PFSK-1 (cell line): ENCODE results near the gene ZNF385D.

Source experiments
- FOXP2 ChIP-seq: optimal IDR thresholded peaks from 2 replicates; pipeline ENCODE3; 2011; ENCODE audit warnings: borderline replicate concordance, control low read depth, inconsistent platforms; ENCODE audit not compliant: insufficient read depth; ENCODE audit errors: extremely low read length, extremely low read depth
- POLR2AphosphoS5 ChIP-seq: IDR thresholded peaks from 2 replicates; pipeline ENCODE4 v1.6.1; 2012; ENCODE audit warnings: low read depth, mild to moderate bottlenecking, control low read depth, low read length, moderate library complexity
- SIN3A ChIP-seq: IDR thresholded peaks from 2 replicates; pipeline ENCODE4 v1.6.1; 2012; ENCODE audit warnings: mild to moderate bottlenecking, low read length, moderate library complexity, borderline replicate concordance; ENCODE audit not compliant: insufficient read depth
- TAF1 ChIP-seq: IDR thresholded peaks from 2 replicates; pipeline ENCODE4 v1.6.1; 2012; ENCODE audit warnings: low read length, control low read depth, borderline replicate concordance; ENCODE audit not compliant: insufficient read depth
- TF ChIP-seq, protein P1 (sequence below), 2 experiments: IDR thresholded peaks; 2 replicates each; pipeline versions ENCODE4 v1.6.1 to v1.8.0; 2011 to 2012; ENCODE audit warnings: low read depth in 2 of 2, low read length in 2 of 2, control low read depth in 1 of 2, inconsistent platforms in 1 of 2, mild to moderate bottlenecking in 1 of 2, moderate library complexity in 1 of 2; ENCODE audit not compliant: insufficient read depth in 1 of 2

ZNF385D gene

DNA sequence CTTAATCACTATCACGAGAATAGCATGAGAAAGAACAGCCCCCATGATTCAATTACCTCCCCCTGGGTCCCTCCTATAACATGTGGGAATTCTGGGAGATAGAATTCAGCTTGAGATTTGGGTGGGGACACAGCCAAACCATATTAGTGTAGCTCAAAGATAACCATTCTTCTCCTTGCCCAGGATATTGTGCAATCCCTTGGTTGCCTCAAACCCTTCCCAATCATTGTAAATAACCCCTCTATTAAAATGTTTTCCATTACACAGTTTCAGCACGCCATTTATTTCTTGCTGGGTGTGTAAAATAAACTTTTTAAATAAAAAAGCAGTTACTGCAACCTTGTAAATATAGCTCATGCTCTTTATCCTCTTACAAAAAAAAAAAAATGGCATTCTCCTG lies 47.7 kb downstream of the ZNF385D start:
- TF ChIP-seq FOXP2 (no peak), SIN3A (no peak), POLR2AphosphoS5 (no peak), TAF1 (no peak)
- TF ChIP-seq, protein P1, sequence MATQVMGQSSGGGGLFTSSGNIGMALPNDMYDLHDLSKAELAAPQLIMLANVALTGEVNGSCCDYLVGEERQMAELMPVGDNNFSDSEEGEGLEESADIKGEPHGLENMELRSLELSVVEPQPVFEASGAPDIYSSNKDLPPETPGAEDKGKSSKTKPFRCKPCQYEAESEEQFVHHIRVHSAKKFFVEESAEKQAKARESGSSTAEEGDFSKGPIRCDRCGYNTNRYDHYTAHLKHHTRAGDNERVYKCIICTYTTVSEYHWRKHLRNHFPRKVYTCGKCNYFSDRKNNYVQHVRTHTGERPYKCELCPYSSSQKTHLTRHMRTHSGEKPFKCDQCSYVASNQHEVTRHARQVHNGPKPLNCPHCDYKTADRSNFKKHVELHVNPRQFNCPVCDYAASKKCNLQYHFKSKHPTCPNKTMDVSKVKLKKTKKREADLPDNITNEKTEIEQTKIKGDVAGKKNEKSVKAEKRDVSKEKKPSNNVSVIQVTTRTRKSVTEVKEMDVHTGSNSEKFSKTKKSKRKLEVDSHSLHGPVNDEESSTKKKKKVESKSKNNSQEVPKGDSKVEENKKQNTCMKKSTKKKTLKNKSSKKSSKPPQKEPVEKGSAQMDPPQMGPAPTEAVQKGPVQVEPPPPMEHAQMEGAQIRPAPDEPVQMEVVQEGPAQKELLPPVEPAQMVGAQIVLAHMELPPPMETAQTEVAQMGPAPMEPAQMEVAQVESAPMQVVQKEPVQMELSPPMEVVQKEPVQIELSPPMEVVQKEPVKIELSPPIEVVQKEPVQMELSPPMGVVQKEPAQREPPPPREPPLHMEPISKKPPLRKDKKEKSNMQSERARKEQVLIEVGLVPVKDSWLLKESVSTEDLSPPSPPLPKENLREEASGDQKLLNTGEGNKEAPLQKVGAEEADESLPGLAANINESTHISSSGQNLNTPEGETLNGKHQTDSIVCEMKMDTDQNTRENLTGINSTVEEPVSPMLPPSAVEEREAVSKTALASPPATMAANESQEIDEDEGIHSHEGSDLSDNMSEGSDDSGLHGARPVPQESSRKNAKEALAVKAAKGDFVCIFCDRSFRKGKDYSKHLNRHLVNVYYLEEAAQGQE (IDR thresholded peaks at IDR 0.05; ENCODE audit: insufficient read depth in 1 of 2, low read depth in 2 of 2, low read length in 2 of 2): no peak

DNA sequence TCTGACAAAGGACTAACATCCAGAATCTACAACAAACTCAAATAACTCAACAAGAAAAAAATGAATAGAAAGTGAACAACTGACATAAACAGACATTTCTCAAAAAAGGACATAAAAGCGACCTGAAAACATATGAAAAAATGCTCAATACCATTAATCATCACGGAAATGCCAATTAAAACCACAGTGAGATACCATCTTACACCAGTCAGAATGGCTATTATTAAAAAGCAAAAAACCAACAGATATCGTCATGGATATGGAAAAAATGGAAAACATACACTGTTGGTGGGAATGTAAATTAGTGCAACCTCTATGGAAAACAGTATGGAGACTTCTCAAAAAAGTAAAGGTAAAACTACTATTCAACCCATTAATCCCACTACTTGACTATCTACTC lies 53.3 kb downstream of the ZNF385D start:
- TF ChIP-seq SIN3A: no peak
- TF ChIP-seq TAF1: no peak
- TF ChIP-seq, protein P1 (IDR thresholded peaks at IDR 0.05; ENCODE audit: insufficient read depth in 1 of 2, low read depth in 2 of 2, low read length in 2 of 2): no peak
- no peak for TF ChIP-seq FOXP2

DNA sequence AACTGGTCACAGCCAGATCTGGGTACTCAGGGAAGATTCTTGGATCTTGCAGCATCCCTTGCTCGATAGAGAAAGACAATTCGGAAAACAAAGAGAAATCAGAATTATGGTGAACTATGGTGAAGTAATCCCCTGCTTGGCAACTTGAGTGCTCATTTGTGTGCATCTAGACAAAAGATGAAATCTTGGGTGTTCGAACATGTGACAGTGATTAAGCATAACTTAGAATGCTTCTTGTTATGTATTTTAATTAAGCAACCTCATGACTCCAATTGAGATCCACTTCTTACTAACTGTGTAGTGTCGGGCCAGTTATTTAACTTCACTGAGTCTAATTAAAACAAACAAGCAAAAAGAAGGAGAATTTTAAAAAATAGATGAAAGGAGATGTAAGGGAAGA lies 56.5 kb downstream of the ZNF385D start:
- TF ChIP-seq, protein P1 (IDR thresholded peaks at IDR 0.05; ENCODE audit: insufficient read depth in 1 of 2, low read depth in 2 of 2, low read length in 2 of 2): no peak
- TF ChIP-seq TAF1: no peak
- TF ChIP-seq SIN3A: no peak
- TF ChIP-seq FOXP2: no peak
- TF ChIP-seq POLR2AphosphoS5: no peak

- TF ChIP-seq, protein P1 (IDR thresholded peaks at IDR 0.05; ENCODE audit: insufficient read depth in 1 of 2, low read depth in 2 of 2, low read length in 2 of 2): no peak
- TF ChIP-seq FOXP2 (no peak), TAF1 (no peak), SIN3A (no peak; the same call in 1 of the 2 replicates), POLR2AphosphoS5 (no peak)
Measured at GRCh38 chr3:21691036-21691435, 60.0 kb downstream of the ZNF385D start.

GRCh38 chr3:21682206-21682605 lies 68.8 kb downstream of the ZNF385D start:
- no peak for TF ChIP-seq SIN3A
- TF ChIP-seq FOXP2: no peak
- no peak for TF ChIP-seq POLR2AphosphoS5
- no peak for TF ChIP-seq TAF1
- TF ChIP-seq, protein P1 (IDR thresholded peaks at IDR 0.05; ENCODE audit: insufficient read depth in 1 of 2, low read depth in 2 of 2, low read length in 2 of 2): no peak
